Ovary (tissue), 9 donors: ENCODE results near the gene IRGQ. TPM values are rescaled to one million over a fixed set of nuclear protein-coding genes. Genes with fewer than 3 reads are reported as not detected.

Experiments used
- DNase-seq, 5 donors: peaks; one replicate each; pipeline ENCODE4 v3.0.0-alpha.2; 2019 to 2020
- H3K27ac ChIP-seq, 2 donors: fragments of 200-600 bp; one replicate each; pipeline versions ENCODE4 v1.5.1 to v1.8.0; 2019 to 2022
- H3K27me3 ChIP-seq: fragments of 200-600 bp; one replicate; pipeline ENCODE4 v1.8.0; 2022
- H3K36me3 ChIP-seq: fragments of 200-600 bp; sonication (generic); one replicate; pipeline ENCODE4 v1.5.1; 2019
- H3K4me1 ChIP-seq: one replicate; pipeline ENCODE4 v1.8.1; 2013; ENCODE audit warnings: mild to moderate bottlenecking, moderate library complexity; ENCODE audit not compliant: insufficient read depth
- H3K4me3 ChIP-seq: fragments of 200-600 bp; sonication (generic); one replicate; pipeline ENCODE4 v1.5.1; 2017
- H3K9me3 ChIP-seq, 2 donors: fragments of 200-600 bp in 1 of 2; sonication (generic) in 1 of 2; one replicate each; pipeline versions ENCODE4 v1.5.1 to v1.8.1; 2013 to 2019; ENCODE audit warnings: mild to moderate bottlenecking in 1 of 2, moderate library complexity in 1 of 2
- CTCF ChIP-seq, 3 donors: fragments of 450-650 bp in 2 of 3; fragments of 200-600 bp in 1 of 3; IDR thresholded peaks; one replicate each; pipeline versions ENCODE4 v1.5.1 to v1.8.0; 2016 to 2022; ENCODE audit warnings: antibody characterized with exemption in 3 of 3, mild to moderate bottlenecking in 1 of 3
- EP300 ChIP-seq: sonication (generic); formaldehyde crosslinking; IDR thresholded peaks from one replicate; pipeline ENCODE4 v1.6.1; 2017; ENCODE audit warnings: antibody characterized with exemption
- POLR2A ChIP-seq: fragments of 450-650 bp; IDR thresholded peaks from one replicate; pipeline ENCODE4 v1.6.1; 2017; ENCODE audit warnings: antibody characterized with exemption, mild to moderate bottlenecking, moderate library complexity
- WGBS, 3 donors: extraction: QIAGEN DNeasy Blood & Tissue Kit in 1 of 3; methylation state at CpG; one replicate each; pipeline versions ENCODE4 v1.1.5 to v1.1.7; 2013 to 2017; 5-methylcytosine and 5-hydroxymethylcytosine counted together
- intact Hi-C, 4 donors: fragments of 100-400 bp; cut with DNase I; formaldehyde crosslinking; loops; one replicate each; pipeline versions ENCODE4 v1.11.0 to v1.15.1; 2022 to 2023
- polyA plus RNA-seq, 2 donors: library from polyadenylated mRNA; stranded (reverse); fragments of 200-250 nt in 1 of 2; fragments of 350-450 nt in 1 of 2; fragmentation: Illumina TruSeq in 1 of 2; extraction: RNeasy Lipid Tissue Mini Kit (QIAGEN cat#74804) in 1 of 2; gene quantifications; one replicate each; pipeline ENCODE4 v1.2.3, GENCODE V29; 2013 to 2014
- total RNA-seq, 7 donors: library from RNA; depleted of rRNA in 2 of 7; stranded (reverse); fragments of >200 nt in 2 of 7; fragmentation: NEBNext Ultra II Directional in 3 of 7; extraction: Animal tissue kit (Norgen Biotek cat#: 25700) in 3 of 7; gene quantifications; one replicate each; pipeline versions ENCODE4 v1.1.0 to v1.2.4, GENCODE V29; 2016 to 2023
- donor health status: DM: no; HTN: no; CAD: no; lungs with moderate emphysema.
- donor health status: DM: no; HTN: no; CAD: no.
- donor health status: Bipolar disorder and iron deficiency.
- donor health status: DM: yes; HTN: yes; CAD: no.
- donor health status: DM: no; HTN: no; CAD: no.
- donor health status: DM: yes; HTN: yes; CAD: no.

The IRGQ gene
- total and polyA plus RNA-seq, 9 donors = 5.4 to 25.8 (median 19.2) TPM

- no peaks in the 10 kb centered on the region for H3K27me3 ChIP-seq
- TF ChIP-seq EP300 = no peak
- no peaks in the 10 kb centered on the region for H3K9me3 ChIP-seq
- no peak for DNase-seq
- H3K27ac ChIP-seq = no peak overlapping the region
- H3K36me3 ChIP-seq = no peaks in the 10 kb centered on the region
- no peak overlapping the region for H3K4me3 ChIP-seq
- WGBS, 3 donors = 83 to 91% (median 86%) methylated on average over 6 of the region's 6 CpGs
- H3K4me1 ChIP-seq = peaks cover 3% of the 10 kb centered on the region
- intact Hi-C loops = no loop called here
These were observed 33.7 kb downstream of the IRGQ start for GRCh38 chr19:43562226-43562697.

- no peaks in the 10 kb centered on the region for H3K9me3 ChIP-seq
- no peak overlapping the region for H3K4me3 ChIP-seq
- TF ChIP-seq EP300 (no peak), POLR2A (no peak), CTCF (IDR thresholded peaks at IDR 0.05) (no peak)
- no peaks in the 10 kb centered on the region for H3K36me3 ChIP-seq
- intact Hi-C loops = no loop called here
- H3K27ac ChIP-seq = no peak overlapping the region
- WGBS, 3 donors = 91 to 96% (median 94%) methylated on average over 12 of the region's 12 CpGs
- peaks cover 3% of the 10 kb centered on the region for H3K4me1 ChIP-seq
- H3K27me3 ChIP-seq = no peaks in the 10 kb centered on the region
- no peak for DNase-seq
These were observed 34.6 kb downstream of the IRGQ start for GRCh38 chr19:43561139-43561970.

GRCh38 chr19:43560687-43561086 lies 35.2 kb downstream of the IRGQ start:
- intact Hi-C loops = no loop called here
- peaks cover 3% of the 10 kb centered on the region for H3K4me1 ChIP-seq
- no peaks in the 10 kb centered on the region for H3K27me3 ChIP-seq
- DNase-seq = no peak
- H3K9me3 ChIP-seq = no peaks in the 10 kb centered on the region
- no peak overlapping the region for H3K4me3 ChIP-seq
- 83 to 88% (median 83%) methylated on average over 6 of the region's 6 CpGs for WGBS, 3 donors
- no peak for TF ChIP-seq POLR2A
- no peak for TF ChIP-seq EP300
- no peak for TF ChIP-seq CTCF (IDR thresholded peaks at IDR 0.05)
- no peak overlapping the region for H3K27ac ChIP-seq
- no peaks in the 10 kb centered on the region for H3K36me3 ChIP-seq

DNA sequence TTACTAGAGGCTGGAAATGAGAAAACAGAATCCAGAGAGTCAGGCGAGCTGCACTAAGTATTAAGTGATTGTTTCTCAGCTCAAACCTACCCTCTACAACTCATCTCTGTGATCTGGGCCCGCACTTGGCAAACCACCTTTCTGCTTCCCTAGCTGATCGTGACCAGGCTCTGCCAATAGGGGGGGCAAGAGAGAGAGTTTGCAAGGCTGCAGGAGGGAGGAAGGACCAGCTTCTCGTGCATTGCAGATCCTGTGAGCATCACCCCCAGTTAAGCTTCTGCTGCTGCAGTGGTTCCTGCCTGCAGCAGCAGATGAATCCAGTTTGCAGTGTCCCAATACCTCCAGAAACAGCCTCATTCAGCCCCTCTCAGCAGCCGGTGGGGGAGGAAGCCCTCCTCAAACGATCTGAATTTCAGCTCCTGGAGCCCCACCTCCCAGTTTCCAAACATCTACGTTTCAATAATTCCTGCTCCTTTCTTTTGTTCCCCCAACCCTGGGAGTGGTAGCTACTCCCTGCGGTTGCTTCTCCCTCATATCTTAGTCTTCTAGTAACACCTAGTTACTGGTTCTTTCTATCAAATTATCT lies 40.7 kb downstream of the IRGQ start:
- no peaks in the 10 kb centered on the region for H3K36me3 ChIP-seq
- DNase-seq = peak; percentile 29 to 64 (median 54)
- no peak for TF ChIP-seq POLR2A
- no peak for TF ChIP-seq EP300
- no peak for TF ChIP-seq CTCF (IDR thresholded peaks at IDR 0.05)

More for the DNA sequence above, 40.7 kb downstream of the IRGQ start:
- Histone ChIP-seq H3K27me3 (no peaks in the 10 kb centered on the region), H3K4me3 (no peak overlapping the region), H3K4me1 (no peaks in the 10 kb centered on the region), H3K9me3 (no peaks in the 10 kb centered on the region), H3K27ac (no peak overlapping the region)
- 40 to 43% (median 41%) methylated on average over 8 of the region's 8 CpGs for WGBS, 3 donors
- intact Hi-C loops = loop anchor here in 1 of 4 donors (10.0 kb wide), 1 partner anchor 100 kb away; no protein-coding TSS in a partner anchor
